ENCODE data around the gene VPS41.

DNA sequence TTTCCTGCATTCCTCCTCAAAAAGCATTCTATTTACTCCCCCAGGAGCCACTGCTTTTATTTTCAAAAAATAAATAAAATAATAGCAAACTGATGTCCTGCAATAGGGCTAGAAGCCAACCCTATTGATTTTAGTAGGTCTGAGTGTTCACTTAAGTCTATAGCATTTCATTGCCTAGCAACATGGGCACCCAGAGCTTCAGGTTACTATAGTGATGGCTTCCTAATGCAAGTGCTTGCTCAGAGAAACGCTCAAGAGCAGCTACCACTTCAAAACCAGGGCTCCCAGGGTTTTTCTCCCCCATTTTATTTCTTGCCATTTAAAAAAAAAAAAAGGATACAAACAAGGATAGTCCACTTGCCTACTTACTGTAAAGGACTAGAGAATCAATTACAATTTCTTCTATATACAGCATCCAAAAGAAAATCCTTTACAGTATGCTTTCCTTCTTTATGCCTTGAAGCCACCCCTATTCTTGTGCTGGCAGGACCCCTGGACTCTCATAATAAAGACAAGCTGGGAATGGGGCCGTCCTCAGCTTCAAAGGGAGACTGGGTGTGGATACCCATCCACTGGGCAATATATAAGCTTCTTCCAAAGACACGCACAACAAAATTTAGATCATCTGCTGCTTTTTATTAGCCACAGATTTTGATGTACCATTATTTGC is 133.3 kb downstream of the VPS41 start:
- TF ChIP-seq POLR2A (IDR thresholded peaks at IDR 0.05; ENCODE audit: low read depth, low read length) (no peak), POLR2AphosphoS5 (IDR thresholded peaks at IDR 0.05; ENCODE audit: low read depth, low read length) (no peak), TAF1 (IDR thresholded peaks at IDR 0.05; ENCODE audit: low read depth, low read length) (no peak), POU2F2 (IDR thresholded peaks at IDR 0.05; ENCODE audit: low read depth, low read length) (no peak)

Data from GM12891 (cell line).